NCI-H748 (cell line): Measurements from ENCODE around the gene GRK5.
"Not testable (repeated sequence)": the region's sequence is repeated elsewhere in the genome, so short reads cannot be mapped to it uniquely, and the experiment has no call there.

Experiments
- DNase-seq: peaks from one replicate; lab custom pipeline; 2025; ENCODE audit not compliant: unreplicated experiment; lab: John Stamatoyannopoulos, UW

The GRK5 gene

GRCh38 chr10:119221201-119221600, 13.8 kb downstream of the GRK5 start:
- no peak for DNase-seq

GRCh38 chr10:119221666-119222065, 14.3 kb downstream of the GRK5 start:
- no peak for DNase-seq

- no peak for DNase-seq
Observed at GRCh38 chr10:119222537-119222936, 15.2 kb downstream of the GRK5 start.

GRCh38 chr10:119222966-119223386, 15.6 kb downstream of the GRK5 start:
- DNase-seq = no peak

GRCh38 chr10:119225083-119225658, 17.8 kb downstream of the GRK5 start:
- no peak for DNase-seq

GRCh38 chr10:119227825-119228224, 20.5 kb downstream of the GRK5 start:
- DNase-seq = no peak

- DNase-seq = no peak
Observed at GRCh38 chr10:119231654-119232053, 24.3 kb downstream of the GRK5 start.

- not testable (repeated sequence) for DNase-seq
Observed at GRCh38 chr10:119232439-119232838, 25.1 kb downstream of the GRK5 start.

- no peak for DNase-seq
Observed at GRCh38 chr10:119233123-119233820, 25.9 kb downstream of the GRK5 start.

GRCh38 chr10:119233821-119234220, 26.4 kb downstream of the GRK5 start:
- DNase-seq = peak; percentile 68

- DNase-seq = no peak
Observed at GRCh38 chr10:119235356-119235755, 28.0 kb downstream of the GRK5 start.

GRCh38 chr10:119237722-119238436, 30.5 kb downstream of the GRK5 start:
- DNase-seq = no peak

- DNase-seq = no peak
Observed at GRCh38 chr10:119238577-119238976, 31.2 kb downstream of the GRK5 start.

GRCh38 chr10:119239015-119239414, 31.6 kb downstream of the GRK5 start:
- DNase-seq = not testable (repeated sequence)

GRCh38 chr10:119239630-119240029, 32.3 kb downstream of the GRK5 start:
- not testable (repeated sequence) for DNase-seq

- no peak for DNase-seq
Observed at GRCh38 chr10:119241066-119241465, 33.7 kb downstream of the GRK5 start.

- DNase-seq = no peak
Observed at GRCh38 chr10:119242186-119242585, 34.8 kb downstream of the GRK5 start.

GRCh38 chr10:119243488-119243887, 36.1 kb downstream of the GRK5 start:
- DNase-seq = no peak

GRCh38 chr10:119243967-119244366, 36.6 kb downstream of the GRK5 start:
- no peak for DNase-seq

- no peak for DNase-seq
Observed at GRCh38 chr10:119245272-119245671, 37.9 kb downstream of the GRK5 start.

- DNase-seq = no peak
Observed at GRCh38 chr10:119246862-119247549, 39.6 kb downstream of the GRK5 start.

GRCh38 chr10:119247550-119247894, 40.2 kb downstream of the GRK5 start:
- no peak for DNase-seq
